Stimulated activated CD8-positive, alpha-beta memory T cell treated with anti-CD3 and anti-CD28 coated beads, Interleukin-7, amount 100 ng/mL, for 4 hours (primary cell): ENCODE data around the gene MEIOSIN.

Experiments
- DNase-seq, 2 donors: peaks; one replicate each; pipeline ENCODE4 v3.0.0-alpha.2; 2020; ENCODE audit warnings: low read depth in 2 of 2

The MEIOSIN gene

GRCh38 chr19:45764945-45765701, 31.9 kb downstream of the MEIOSIN start:
- no peak for DNase-seq

GRCh38 chr19:45765702-45766295, 32.6 kb downstream of the MEIOSIN start:
- DNase-seq, result no peak

GRCh38 chr19:45766296-45766868, 33.1 kb downstream of the MEIOSIN start:
- no peak for DNase-seq

GRCh38 chr19:45766869-45767346, 33.7 kb downstream of the MEIOSIN start:
- no peak for DNase-seq

GRCh38 chr19:45767410-45767880, 34.2 kb downstream of the MEIOSIN start:
- no peak for DNase-seq

- DNase-seq, result no peak
Measured at GRCh38 chr19:45767881-45768654, 34.8 kb downstream of the MEIOSIN start.

- DNase-seq, result peak in 1 of 2 donors; percentile 37
Measured at GRCh38 chr19:45768655-45768983, 35.4 kb downstream of the MEIOSIN start.

- peak; percentile 83 to 91 for DNase-seq
Measured at GRCh38 chr19:45768984-45769782, 35.9 kb downstream of the MEIOSIN start, which contains the start of gene SIX5. Gene SIX5 (minus strand): TSS chr19:45769252. CDS start chr19:45768844, 408 bp downstream.

GRCh38 chr19:45769821-45770191, 36.6 kb downstream of the MEIOSIN start:
- peak in 1 of 2 donors; percentile 33 for DNase-seq

GRCh38 chr19:45770192-45771101, 37.2 kb downstream of the MEIOSIN start:
- DNase-seq, result peak; percentile 78 to 85

GRCh38 chr19:45771311-45771933, 38.2 kb downstream of the MEIOSIN start:
- DNase-seq, result no peak

- no peak for DNase-seq
Measured at GRCh38 chr19:45772130-45772840, 39.0 kb downstream of the MEIOSIN start.

GRCh38 chr19:45772912-45773311, 39.7 kb downstream of the MEIOSIN start:
- no peak for DNase-seq

- DNase-seq, result no peak
Measured at GRCh38 chr19:45773384-45773783, 40.1 kb downstream of the MEIOSIN start.

GRCh38 chr19:45774765-45775164, 41.5 kb downstream of the MEIOSIN start:
- no peak for DNase-seq

- DNase-seq, result no peak
Measured at GRCh38 chr19:45777395-45777961, 44.2 kb downstream of the MEIOSIN start.

- DNase-seq, result no peak
Measured at GRCh38 chr19:45778010-45778661, 44.9 kb downstream of the MEIOSIN start.
